ENCODE results near the gene ATF3. TPM values are rescaled to one million over a fixed set of nuclear protein-coding genes. Genes with fewer than 3 reads are reported as not detected.
"Not testable (repeated sequence)": the region's sequence is repeated elsewhere in the genome, so short reads cannot be mapped to it uniquely, and the experiment has no call there.

The ATF3 gene
- polyA plus RNA-seq, 1 donor, result 19.1 TPM

DNA sequence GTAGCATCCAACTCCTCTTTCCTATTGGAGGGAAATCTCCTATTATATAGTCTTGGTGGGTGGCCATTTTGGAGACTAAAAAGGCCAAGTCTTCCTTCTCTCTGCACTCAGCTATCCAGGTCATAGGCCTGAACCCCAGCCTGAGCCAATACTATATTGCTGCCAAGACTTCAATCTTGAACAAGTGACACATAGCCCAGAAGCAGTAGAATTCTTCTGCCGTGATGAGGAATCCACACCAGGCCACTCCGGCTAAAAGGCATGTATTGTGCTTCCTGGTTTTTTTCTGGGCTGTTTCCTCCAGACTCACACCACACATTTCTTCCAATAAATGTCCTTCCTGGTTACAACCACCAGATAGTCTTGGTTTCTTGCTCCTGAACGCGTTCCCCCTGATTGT lies 43.0 kb downstream of the ATF3 start:
- no peak for DNase-seq

DNA sequence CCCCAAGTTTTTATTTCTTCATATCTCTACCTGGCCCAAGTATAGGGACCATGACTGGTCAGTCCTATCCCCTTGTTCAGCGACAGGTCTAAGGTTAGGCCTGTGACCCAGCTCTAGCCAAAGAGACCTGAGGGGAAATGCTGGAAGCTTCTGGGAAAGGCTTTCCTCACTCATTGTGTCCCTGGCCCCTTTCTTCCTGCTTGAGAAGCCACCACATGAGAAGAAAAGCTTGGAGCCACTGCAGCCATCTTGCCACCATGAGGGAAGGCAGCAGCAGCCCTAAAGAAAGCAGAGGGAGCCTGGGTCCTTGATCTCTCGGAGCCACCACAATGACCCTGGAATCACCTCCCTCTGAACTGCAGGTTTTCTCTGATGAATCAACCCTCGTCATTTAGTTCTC lies 43.4 kb downstream of the ATF3 start:
- DNase-seq, result no peak

DNA sequence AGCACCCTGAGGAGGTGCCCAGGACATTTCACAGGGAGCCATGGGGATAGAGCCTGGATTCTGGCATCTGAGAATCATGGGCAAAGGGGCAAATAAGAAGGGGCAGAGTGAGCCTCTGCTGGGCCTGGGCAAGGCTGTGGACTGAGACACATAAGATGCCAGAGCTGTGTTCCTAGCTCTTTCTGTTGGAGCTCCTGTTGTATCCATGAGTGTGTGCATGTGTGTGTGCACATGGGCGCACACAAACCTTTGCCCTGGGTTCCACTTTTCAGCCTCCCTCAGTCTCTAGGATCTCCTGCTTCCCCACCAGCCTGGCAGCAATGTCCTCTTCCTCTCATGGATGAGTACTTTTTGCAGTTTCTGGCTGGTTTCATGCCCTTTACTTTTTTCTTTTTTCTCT lies 44.0 kb downstream of the ATF3 start:
- DNase-seq, result no peak

DNA sequence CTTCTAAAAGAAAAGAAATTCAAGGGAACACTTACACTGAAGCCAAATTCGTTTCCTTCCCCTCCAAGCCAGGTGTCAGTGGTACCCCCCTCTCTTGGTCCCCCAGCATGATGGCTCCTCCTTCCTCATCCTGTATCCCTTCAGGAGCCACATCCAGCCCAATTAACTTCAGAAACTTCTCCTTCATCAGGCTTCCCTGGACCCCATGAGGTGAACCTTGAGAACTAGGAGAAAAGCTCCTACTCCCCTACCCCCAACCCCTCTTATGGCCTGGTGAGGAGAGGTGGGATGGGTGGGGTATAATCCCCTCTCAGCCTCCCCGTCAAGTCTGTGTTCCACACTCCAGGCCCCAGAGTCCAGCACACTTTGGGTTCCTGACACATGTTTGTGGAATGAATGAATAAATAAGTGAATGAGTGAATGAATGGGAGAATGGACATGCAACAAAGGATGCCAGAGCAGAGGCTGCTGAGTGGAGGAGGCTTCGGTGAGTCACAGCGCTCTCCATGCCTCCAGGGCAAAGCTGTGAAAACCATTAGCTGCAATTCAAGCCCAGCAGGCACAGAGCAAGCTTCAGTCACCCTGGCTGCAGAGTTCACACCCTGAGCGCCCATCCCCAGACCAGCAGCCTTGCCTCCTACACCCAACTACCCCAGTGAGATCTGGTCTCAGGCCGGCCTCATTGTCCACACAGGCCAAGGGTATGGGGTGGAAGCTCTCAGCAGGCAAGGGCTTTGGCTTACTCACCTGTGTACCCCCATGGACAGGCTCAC lies 47.3 kb downstream of the ATF3 start:
- no peak for DNase-seq

DNA sequence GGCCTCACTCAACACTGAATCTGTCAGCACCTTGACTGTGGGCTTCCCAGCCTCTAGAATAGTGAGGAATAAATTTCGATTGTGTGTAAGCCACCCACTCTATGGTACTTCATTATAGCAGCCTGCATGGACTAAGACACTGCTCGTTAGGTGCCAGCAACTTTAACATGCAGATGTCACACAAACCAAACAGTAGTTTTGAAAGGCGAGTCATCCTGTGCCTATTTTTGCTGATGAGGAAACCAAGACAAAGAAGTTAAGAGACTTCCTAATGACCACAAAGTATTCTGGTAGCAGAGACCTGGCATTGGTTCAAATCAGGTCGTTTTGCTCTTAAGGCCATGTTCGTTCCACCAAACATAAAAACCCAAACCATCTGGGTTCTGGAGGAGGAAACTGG lies 48.2 kb downstream of the ATF3 start:
- DNase-seq, result no peak

DNA sequence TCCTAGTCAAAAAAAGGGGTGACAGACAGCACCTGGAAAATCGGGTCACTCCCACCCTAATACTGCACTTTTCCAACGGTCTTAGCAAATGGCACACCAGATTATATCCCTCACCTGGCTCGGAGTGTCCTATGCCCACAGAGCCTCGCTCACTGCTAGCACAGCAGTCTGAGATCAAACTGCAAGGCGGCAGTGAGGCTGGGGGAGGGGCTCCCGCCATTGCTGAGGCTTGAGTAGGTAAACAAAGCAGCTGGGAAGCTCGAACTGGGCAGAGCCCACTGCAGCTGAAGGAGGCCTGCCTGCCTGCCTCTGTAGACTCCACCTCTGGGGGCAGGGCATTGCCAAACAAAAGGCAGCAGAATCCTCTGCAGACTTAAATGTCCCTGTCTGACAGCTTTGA lies 49.7 kb downstream of the ATF3 start:
- DNase-seq, result not testable (repeated sequence)

DNA sequence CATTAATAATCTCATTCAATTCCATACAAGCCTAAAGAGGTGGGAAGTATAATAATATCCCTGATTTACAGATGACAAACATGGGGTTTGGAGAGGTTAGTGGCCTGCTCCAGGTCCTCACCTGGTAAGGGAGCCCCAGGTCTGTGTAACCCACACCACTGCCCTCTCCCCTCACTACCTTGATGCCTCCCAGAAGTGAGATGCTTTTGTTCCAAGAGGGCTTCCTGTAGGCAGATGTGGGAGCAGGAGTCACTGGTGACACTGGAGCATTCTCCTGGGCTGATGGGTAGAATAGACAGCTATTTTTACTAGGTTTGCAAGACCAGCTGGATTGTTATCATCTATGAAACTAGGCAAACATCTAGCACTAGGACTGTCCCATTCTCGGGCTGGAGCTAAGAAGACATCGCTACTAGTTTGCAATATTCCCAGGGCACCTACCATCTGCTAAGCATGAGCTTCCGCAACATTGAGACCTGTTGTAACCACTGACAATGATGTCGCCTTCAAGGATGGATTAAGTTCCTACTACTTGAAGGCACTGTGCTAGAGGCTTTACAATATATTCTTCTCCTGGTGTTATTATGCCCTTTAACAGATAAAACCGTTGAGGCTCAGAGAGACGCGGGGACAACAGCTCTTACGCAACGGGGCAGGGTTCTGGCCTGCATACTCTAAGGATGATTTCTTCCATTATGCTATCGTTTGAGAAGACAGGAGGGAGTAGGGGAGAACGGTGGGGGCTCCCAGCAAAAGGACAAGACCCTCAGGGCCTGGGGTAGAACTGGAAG lies 56.0 kb downstream of the ATF3 start:
- DNase-seq, result no peak

DNA sequence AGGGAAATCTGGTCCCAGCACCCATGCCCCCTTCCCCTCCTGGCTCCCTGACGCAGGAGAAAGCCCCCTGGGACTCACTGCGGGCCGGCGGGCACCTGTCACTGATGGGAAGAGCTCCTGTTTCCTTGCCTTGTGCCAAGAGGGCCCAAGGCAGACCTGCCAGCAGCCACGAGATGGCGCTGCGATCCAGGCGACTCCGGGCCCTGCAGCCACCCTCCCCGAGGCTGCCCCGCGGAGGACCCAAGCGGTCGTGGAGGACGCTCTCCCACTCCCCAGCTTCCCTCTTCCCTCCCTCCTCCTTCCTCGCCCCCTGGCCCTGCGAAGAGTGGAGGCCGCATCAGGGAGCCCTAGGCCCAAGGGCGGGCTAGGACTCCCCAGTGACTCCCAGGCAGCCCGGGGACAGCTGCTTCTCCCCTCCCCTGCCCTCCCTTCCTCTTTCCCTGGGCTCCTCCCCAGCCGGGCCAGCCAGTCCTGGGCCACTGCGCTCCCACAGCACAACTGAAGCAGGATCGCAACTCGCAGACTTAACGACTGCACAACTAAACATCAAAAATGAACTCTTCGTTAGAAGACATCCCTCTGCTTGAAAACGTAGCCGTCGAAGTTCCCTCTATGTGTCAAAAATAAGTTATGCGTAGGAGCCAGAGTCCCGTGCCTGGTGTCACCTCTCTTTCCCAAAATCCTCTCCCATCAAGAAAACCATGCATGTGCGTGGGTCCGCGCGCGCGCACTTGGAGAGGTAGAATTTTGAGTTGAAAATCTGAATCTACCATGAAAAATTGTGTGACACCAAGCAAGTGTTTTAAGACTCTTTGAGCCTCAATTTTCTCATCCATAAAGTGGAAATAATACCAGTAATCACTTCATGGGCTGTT lies 56.9 kb downstream of the ATF3 start:
- DNase-seq, result peak; percentile 75

DNA sequence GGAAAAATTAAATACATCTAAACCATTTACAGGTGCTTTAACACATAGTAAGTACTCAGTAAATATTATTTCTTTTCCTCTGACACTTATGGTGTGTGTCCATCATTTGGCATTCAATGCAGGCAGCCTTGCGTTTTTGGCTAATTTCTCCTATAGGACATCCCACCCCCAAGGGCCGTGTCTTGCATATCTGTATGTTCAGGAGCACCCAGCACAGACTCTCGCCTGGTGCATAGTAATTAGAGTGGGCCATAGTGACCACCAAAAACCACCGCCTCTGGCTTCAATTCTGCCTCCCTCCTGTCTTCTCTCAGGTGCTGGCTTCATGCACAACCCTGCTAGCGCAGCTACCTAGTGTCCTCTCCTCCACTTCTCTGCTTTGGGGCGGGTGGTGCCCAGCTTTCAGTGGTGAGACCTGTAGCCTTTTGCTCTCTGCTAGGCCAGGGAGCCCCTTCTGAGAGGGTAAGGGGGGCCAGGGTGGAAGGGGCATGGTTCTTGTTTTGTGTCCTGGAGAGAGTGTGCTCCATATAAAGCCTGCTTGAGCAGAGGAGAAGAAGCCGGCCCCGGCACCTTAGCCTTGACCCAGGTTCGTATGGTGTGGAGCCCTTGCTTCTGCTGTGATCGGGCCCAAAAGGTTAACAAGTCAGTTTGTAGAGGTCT lies 57.7 kb downstream of the ATF3 start:
- DNase-seq, result no peak

DNA sequence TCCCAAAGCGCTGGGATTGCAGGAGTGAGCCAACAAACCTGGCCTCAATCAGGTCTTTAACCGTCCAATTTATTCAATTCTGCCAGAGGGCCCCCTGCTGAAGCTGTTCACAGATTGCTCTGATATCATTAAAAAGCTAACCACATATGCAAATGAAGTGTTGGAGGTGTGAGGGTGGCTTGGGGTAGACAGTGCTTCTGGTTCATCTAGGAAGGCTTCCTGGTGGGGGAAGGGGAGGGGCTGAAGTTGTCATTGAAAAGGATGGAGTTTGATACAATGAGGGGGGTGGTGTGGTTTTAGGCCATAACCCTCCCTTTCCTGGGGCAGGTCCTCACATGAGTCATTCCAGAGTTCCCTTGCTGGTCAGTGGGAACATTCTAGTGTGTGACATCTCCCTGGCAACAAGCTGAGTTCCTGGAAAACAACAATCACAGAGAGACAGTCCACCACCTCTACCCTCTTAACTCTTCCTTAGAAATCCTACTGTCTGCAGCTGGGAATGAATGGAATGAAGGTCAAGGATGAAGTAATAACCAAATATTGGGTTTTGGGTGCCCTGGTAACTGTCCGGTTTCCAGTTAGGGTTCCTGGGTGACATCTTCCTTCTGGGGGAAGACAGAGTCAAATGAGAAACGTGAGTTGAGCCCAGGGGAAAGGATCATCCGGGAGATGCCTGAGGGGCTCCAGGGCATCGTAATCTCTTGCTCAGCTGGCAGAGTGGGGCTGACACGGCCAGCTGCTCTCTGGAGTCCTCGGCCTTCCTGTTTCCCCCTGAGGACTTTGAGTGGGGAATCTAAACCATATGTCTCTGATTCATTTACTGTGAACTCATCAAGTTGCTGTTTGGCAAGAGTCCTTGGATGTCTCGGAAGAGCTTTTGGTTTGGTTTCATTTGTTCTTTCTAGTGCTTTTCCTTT lies 58.9 kb downstream of the ATF3 start:
- DNase-seq, result peak; percentile 56

DNA sequence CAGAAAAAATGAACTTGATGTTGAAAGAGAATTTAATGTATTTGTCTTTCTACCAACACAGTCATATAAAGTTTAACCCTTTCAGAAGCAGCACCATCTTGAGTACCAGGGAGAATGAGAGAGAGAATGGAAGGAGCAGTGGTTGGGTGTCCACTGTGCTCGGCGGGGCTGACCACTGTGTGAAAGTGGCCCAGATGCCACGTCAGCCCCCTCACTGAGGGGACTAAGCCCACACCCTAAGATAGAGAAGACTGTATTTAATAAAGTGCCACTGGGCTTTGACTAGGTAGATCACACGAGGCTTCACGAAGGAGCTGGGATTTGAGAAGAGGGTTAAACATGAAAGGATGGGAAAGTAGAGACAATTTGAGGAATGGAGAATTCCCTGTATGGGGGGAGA lies 59.9 kb downstream of the ATF3 start:
- no peak for DNase-seq

DNA sequence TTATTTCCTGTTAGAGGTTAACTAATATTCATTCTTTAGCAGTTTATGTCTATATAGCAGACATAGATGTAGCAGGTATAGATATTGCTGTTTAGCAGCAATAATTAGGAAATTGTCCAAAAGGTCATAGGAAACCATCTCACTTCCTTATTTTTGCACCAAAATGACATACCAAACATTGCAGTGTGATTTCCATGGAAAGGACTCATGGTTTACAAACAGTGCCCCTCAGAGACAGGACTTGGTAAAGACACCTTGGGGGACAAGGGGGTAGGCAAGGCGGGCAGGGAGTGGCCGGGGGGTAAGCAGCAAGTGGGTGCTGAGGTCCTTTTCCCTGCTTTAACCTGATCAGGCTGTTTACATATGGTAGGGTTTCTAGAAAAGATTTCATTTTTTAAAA lies 60.5 kb downstream of the ATF3 start:
- no peak for DNase-seq

DNA sequence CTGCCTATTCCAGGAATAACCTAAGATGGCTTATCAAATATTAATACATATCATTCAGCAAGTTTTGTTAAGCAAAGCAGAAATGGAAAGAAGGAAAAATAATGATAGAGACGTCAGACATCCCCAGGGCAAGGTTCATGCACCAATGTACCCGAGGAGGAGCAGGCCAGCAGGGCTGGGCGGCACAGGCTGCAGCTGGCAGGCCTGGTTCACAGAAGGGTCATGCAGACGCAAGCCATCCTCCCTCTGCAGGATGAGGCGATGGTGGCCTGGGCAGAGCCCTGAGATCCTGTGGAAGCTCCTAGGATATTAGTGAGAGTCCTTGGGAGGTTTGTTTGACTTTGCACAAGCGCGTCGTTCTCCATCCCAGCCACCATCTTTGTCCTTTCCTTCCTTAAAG lies 61.0 kb downstream of the ATF3 start:
- DNase-seq, result no peak

DNA sequence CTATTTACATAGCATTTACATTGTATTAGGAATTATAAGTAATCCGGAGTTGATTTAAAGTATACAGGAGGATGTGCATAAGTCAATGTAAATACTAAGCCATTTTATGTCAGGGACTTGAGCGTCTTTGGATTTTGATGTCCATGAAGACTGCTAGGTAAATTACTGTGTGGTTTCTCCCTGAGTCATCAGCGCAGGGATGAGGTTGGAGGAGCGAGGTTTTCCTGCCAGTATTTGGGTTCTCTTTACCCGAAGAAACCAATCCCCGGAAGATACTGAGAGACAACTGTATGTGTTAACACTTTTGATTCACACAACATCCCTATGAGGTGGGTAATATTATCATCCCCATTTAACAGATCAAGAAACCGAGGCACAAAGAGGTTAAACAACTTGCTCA lies 61.7 kb downstream of the ATF3 start:
- no peak for DNase-seq

Other genes with a start within 250 kb of the ATF3 start
- gene PACC1, start 193.9 kb upstream of the ATF3 start, polyA plus RNA-seq (ENCODE audit: insufficient read length), result 11.2 TPM
- 31.3 TPM for gene NENF, start 175.8 kb upstream of the ATF3 start, polyA plus RNA-seq (ENCODE audit: insufficient read length)
- 0.88 TPM for gene BATF3, start 91.1 kb downstream of the ATF3 start, polyA plus RNA-seq (ENCODE audit: insufficient read length)
- 45.7 TPM for gene NSL1, start 183.0 kb downstream of the ATF3 start, polyA plus RNA-seq (ENCODE audit: insufficient read length)
- gene TATDN3, start 183.1 kb downstream of the ATF3 start, polyA plus RNA-seq (ENCODE audit: insufficient read length), result 23.2 TPM
- 0.75 TPM for gene SPATA45, start 238.9 kb downstream of the ATF3 start, polyA plus RNA-seq (ENCODE audit: insufficient read length)
- gene FLVCR1, start 249.5 kb downstream of the ATF3 start, polyA plus RNA-seq (ENCODE audit: insufficient read length), result 40.2 TPM

Measured in left kidney (tissue), 2 donors.